Trophoblast cell (in vitro differentiated cells and primary cell): Measurements from ENCODE around the gene CES2.

ENCODE experiments used
- DNase-seq, 2 donors: peaks; one replicate each; pipeline ENCODE4 v3.0.0-alpha.2; 2016
- H2AFZ ChIP-seq: 2 replicates; pipeline ENCODE4 v1.6.1; 2013; ENCODE audit warnings: low read length, moderate library complexity, mild to moderate bottlenecking; ENCODE audit not compliant: insufficient read depth, poor library complexity
- H2AK5ac ChIP-seq: 2 replicates; pipeline ENCODE4 v1.6.1; 2013; ENCODE audit warnings: mild to moderate bottlenecking, low read length
- H2BK120ac ChIP-seq: 2 replicates; pipeline ENCODE4 v1.6.1; 2013; ENCODE audit warnings: low read length, mild to moderate bottlenecking, moderate library complexity; ENCODE audit not compliant: insufficient read depth, poor library complexity
- H2BK12ac ChIP-seq: 2 replicates; pipeline ENCODE4 v1.6.1; 2013; ENCODE audit warnings: mild to moderate bottlenecking, low read length, moderate library complexity
- H2BK5ac ChIP-seq: 2 replicates; pipeline ENCODE4 v1.6.1; 2013; ENCODE audit warnings: low read length, low read depth, moderate library complexity, mild to moderate bottlenecking; ENCODE audit not compliant: poor library complexity
- H3K14ac ChIP-seq: 2 replicates; pipeline ENCODE4 v1.6.1; 2013; ENCODE audit warnings: mild to moderate bottlenecking, low read length
- H3K18ac ChIP-seq: 2 replicates; pipeline ENCODE4 v1.6.1; 2013; ENCODE audit warnings: mild to moderate bottlenecking, low read length
- H3K23ac ChIP-seq: 2 replicates; pipeline ENCODE4 v1.6.1; 2013; ENCODE audit warnings: low read length
- H3K27ac ChIP-seq: 2 replicates; pipeline ENCODE4 v1.5.1; 2013; ENCODE audit warnings: low read depth, mild to moderate bottlenecking, inconsistent platforms, low read length, moderate library complexity
- H3K27me3 ChIP-seq: 2 replicates; pipeline ENCODE4 v1.6.1; 2013; ENCODE audit warnings: inconsistent platforms, mild to moderate bottlenecking, low read length, moderate library complexity; ENCODE audit not compliant: insufficient read depth
- H3K36me3 ChIP-seq, 2 experiments: 1 replicate in 1 of 2; 2 replicates in 1 of 2; pipeline ENCODE4 v1.6.1; 2013; ENCODE audit warnings: low read length in 2 of 2, mild to moderate bottlenecking in 2 of 2, moderate library complexity in 1 of 2; ENCODE audit not compliant: insufficient read depth in 2 of 2, control insufficient read depth in 1 of 2
- H3K4ac ChIP-seq: 2 replicates; pipeline ENCODE4 v1.6.1; 2013; ENCODE audit warnings: low read depth, mild to moderate bottlenecking, low read length, moderate library complexity
- H3K4me1 ChIP-seq, 2 experiments: 1 replicate in 1 of 2; 2 replicates in 1 of 2; pipeline ENCODE4 v1.6.1; 2013; ENCODE audit warnings: low read length in 2 of 2, mild to moderate bottlenecking in 2 of 2, moderate library complexity in 1 of 2; ENCODE audit not compliant: insufficient read depth in 2 of 2, control insufficient read depth in 1 of 2
- H3K4me2 ChIP-seq: 2 replicates; pipeline ENCODE4 v1.6.1; 2013; ENCODE audit warnings: inconsistent platforms, mild to moderate bottlenecking, low read length, moderate library complexity
- H3K4me3 ChIP-seq: 2 replicates; pipeline ENCODE4 v1.5.1; 2013; ENCODE audit warnings: mild to moderate bottlenecking, low read depth, low read length, inconsistent platforms
- H3K79me1 ChIP-seq: one replicate; pipeline ENCODE4 v1.6.1; 2013; ENCODE audit warnings: low read length
- H3K79me2 ChIP-seq: 2 replicates; pipeline ENCODE4 v1.6.1; 2013; ENCODE audit warnings: low read length, mild to moderate bottlenecking; ENCODE audit not compliant: control insufficient read depth, insufficient read depth, poor library complexity
- H3K9ac ChIP-seq: 2 replicates; pipeline ENCODE4 v1.6.1; 2013; ENCODE audit warnings: mild to moderate bottlenecking, low read length
- H3K9me3 ChIP-seq: 2 replicates; pipeline ENCODE4 v1.6.1; 2013; ENCODE audit warnings: low read depth, mild to moderate bottlenecking, control low read depth, inconsistent platforms, low read length; ENCODE audit not compliant: insufficient read depth
- H4K12ac ChIP-seq: 2 replicates; pipeline ENCODE4 v1.6.1; 2013; ENCODE audit warnings: low read depth, mild to moderate bottlenecking, low read length, moderate library complexity
- H4K8ac ChIP-seq: 2 replicates; pipeline ENCODE4 v1.6.1; 2013; ENCODE audit warnings: low read depth, mild to moderate bottlenecking, low read length, moderate library complexity
- H4K91ac ChIP-seq: one replicate; pipeline ENCODE4 v1.6.1; 2013; ENCODE audit warnings: low read depth, mild to moderate bottlenecking, low read length, moderate library complexity
- WGBS: extraction: QIAGEN DNeasy Blood & Tissue Kit; methylation state at CpG from one replicate; pipeline ENCODE4 v1.1.7; 2013; ENCODE audit warnings: missing lambda C conversion rate; ENCODE audit not compliant: insufficient read length, insufficient coverage; ENCODE audit errors: extremely low coverage; 5-methylcytosine and 5-hydroxymethylcytosine counted together

Gene CES2

GRCh38 chr16:66939366-66939765 lies 4.0 kb downstream of the CES2 start:
- Histone ChIP-seq H3K27me3 (no peaks in the 10 kb centered on the region), H2BK5ac (no peak overlapping the region), H3K4ac (no peak overlapping the region), H3K23ac (no peak overlapping the region), H3K79me2 (peaks cover 5% of the 10 kb centered on the region), H3K4me2 (no peak overlapping the region), H3K4me1 (peaks cover 7 to 8% of the 10 kb centered on the region in 2 experiments), H2AFZ (no peak overlapping the region), H2BK12ac (no peak overlapping the region), H4K8ac (no peak overlapping the region), H2BK120ac (no peak overlapping the region), H3K18ac (no peak overlapping the region), H4K12ac (no peak overlapping the region), H3K4me3 (no peak overlapping the region), H3K36me3 (peaks cover 49 to 51% of the 10 kb centered on the region in 2 experiments), H2AK5ac (no peak overlapping the region), H3K79me1 (peaks cover 4% of the 10 kb centered on the region), H3K14ac (no peak overlapping the region), H3K9ac (no peak overlapping the region), H4K91ac (no peak overlapping the region), H3K27ac (no peak overlapping the region), H3K9me3 (peaks cover 2% of the 10 kb centered on the region)
- DNase-seq: no peak

DNA sequence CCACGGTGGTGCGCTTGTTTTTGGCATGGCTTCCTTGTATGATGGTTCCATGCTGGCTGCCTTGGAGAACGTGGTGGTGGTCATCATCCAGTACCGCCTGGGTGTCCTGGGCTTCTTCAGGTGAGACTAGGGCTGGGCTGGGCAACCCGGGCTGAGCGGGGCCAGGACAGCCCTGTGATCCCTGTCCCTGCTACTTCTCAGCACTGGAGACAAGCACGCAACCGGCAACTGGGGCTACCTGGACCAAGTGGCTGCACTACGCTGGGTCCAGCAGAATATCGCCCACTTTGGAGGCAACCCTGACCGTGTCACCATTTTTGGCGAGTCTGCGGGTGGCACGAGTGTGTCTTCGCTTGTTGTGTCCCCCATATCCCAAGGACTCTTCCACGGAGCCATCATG lies 4.9 kb downstream of the CES2 start:
- Histone ChIP-seq H3K79me2 (peaks cover 2% of the 10 kb centered on the region), H3K23ac (no peak overlapping the region), H3K14ac (no peak overlapping the region), H3K79me1 (no peaks in the 10 kb centered on the region), H3K27ac (no peak overlapping the region), H2AK5ac (no peak overlapping the region), H3K9me3 (peaks cover 2% of the 10 kb centered on the region), H3K4ac (no peak overlapping the region), H2BK120ac (no peak overlapping the region), H3K27me3 (no peaks in the 10 kb centered on the region), H4K8ac (no peak overlapping the region), H2BK12ac (no peak overlapping the region), H3K4me1 (peaks cover 5 to 6% of the 10 kb centered on the region in 2 experiments), H3K18ac (no peak overlapping the region), H3K4me2 (no peak overlapping the region), H3K4me3 (no peak overlapping the region), H3K36me3 (peaks cover 49 to 51% of the 10 kb centered on the region in 2 experiments), H4K12ac (no peak overlapping the region), H3K9ac (no peak overlapping the region), H2AFZ (no peak overlapping the region), H4K91ac (no peak overlapping the region), H2BK5ac (no peak overlapping the region)
- no peak for DNase-seq
- WGBS: no CpG with 5 or more reads among the region's 16 CpGs

GRCh38 chr16:66942981-66943380 lies 7.7 kb downstream of the CES2 start:
- H3K9me3 ChIP-seq: peaks cover 2% of the 10 kb centered on the region
- no CpG with 5 or more reads among the region's 5 CpGs for WGBS
- H3K9ac ChIP-seq: no peak overlapping the region
- H3K27ac ChIP-seq: no peak overlapping the region
- no peak overlapping the region for H2BK120ac ChIP-seq
- peaks cover 44 to 46% of the 10 kb centered on the region in 2 experiments for H3K36me3 ChIP-seq
- no peaks in the 10 kb centered on the region for H3K79me2 ChIP-seq
- H3K4me3 ChIP-seq: no peak overlapping the region
- no peak overlapping the region for H3K23ac ChIP-seq
- no peak overlapping the region for H4K91ac ChIP-seq
- no peak overlapping the region for H2BK5ac ChIP-seq
- no peak for DNase-seq
- H3K4ac ChIP-seq: no peak overlapping the region
- no peak overlapping the region for H3K4me2 ChIP-seq
- no peaks in the 10 kb centered on the region for H3K79me1 ChIP-seq
- H3K18ac ChIP-seq: no peak overlapping the region
- H2AFZ ChIP-seq: no peak overlapping the region
- H3K4me1 ChIP-seq: no peaks in the 10 kb centered on the region
- H3K27me3 ChIP-seq: peaks cover 4% of the 10 kb centered on the region
- no peak overlapping the region for H2BK12ac ChIP-seq
- H3K14ac ChIP-seq: no peak overlapping the region
- no peak overlapping the region for H2AK5ac ChIP-seq
- H4K12ac ChIP-seq: no peak overlapping the region
- H4K8ac ChIP-seq: no peak overlapping the region

GRCh38 chr16:66943426-66944053 lies 8.2 kb downstream of the CES2 start:
- peaks cover 44 to 46% of the 10 kb centered on the region in 2 experiments for H3K36me3 ChIP-seq
- H4K8ac ChIP-seq: no peak overlapping the region
- H3K9me3 ChIP-seq: peaks cover 2% of the 10 kb centered on the region
- no peak overlapping the region for H2BK5ac ChIP-seq
- H3K4me1 ChIP-seq: no peaks in the 10 kb centered on the region
- H3K23ac ChIP-seq: no peak overlapping the region
- H3K9ac ChIP-seq: no peak overlapping the region
- no peak overlapping the region for H4K91ac ChIP-seq
- H3K4ac ChIP-seq: no peak overlapping the region
- H3K79me2 ChIP-seq: no peaks in the 10 kb centered on the region
- no peak overlapping the region for H3K4me2 ChIP-seq
- no peak overlapping the region for H4K12ac ChIP-seq
- H3K18ac ChIP-seq: no peak overlapping the region
- no peak for DNase-seq
- no peak overlapping the region for H2BK120ac ChIP-seq
- no peak overlapping the region for H3K14ac ChIP-seq
- H2BK12ac ChIP-seq: no peak overlapping the region
- H2AK5ac ChIP-seq: no peak overlapping the region
- no peak overlapping the region for H3K4me3 ChIP-seq
- H3K79me1 ChIP-seq: no peaks in the 10 kb centered on the region
- no peak overlapping the region for H3K27ac ChIP-seq
- no peak overlapping the region for H2AFZ ChIP-seq
- peaks cover 9% of the 10 kb centered on the region for H3K27me3 ChIP-seq
- no CpG with 5 or more reads among the region's 15 CpGs for WGBS
